Measurements from ENCODE around the gene ZNF444. TPM values are rescaled to one million over a fixed set of nuclear protein-coding genes. Genes with fewer than 3 reads are reported as not detected.

The ZNF444 gene
- total RNA-seq (2021; ENCODE audit: unreplicated experiment) (31.7 TPM), Bru-seq, nascent RNA (percentile 57 among the genes with signal in this experiment), BruChase-seq, experiment 1, labeled RNA remaining after a 6-hour chase (percentile 64 among the genes with signal in this experiment), BruChase-seq, experiment 2, labeled RNA remaining after a 2-hour chase (percentile 67 among the genes with signal in this experiment)
- 13.7 and 15.5 TPM in 2 replicates for polyA plus RNA-seq (2012)
- long read RNA-seq, full-length matches to known transcripts: 5 of 12 reads
- long read RNA-seq, partial matches to known transcripts: 2 of 12 reads
- long read RNA-seq, other reads (novel, unspliced or antisense): 5 of 12 reads

- H3K9me3 ChIP-seq (ENCODE audit: control insufficient read depth in 1 of 2, insufficient read depth in 1 of 2, low read depth in 1 of 2, low read length in 2 of 2): no peaks in the 10 kb centered on the region
- POLR2A ChIA-PET: interaction anchor here (0.7 to 1.3 kb wide), 4 partner anchors 12 to 56 kb away, joined by 4 to 6 read pairs (median 4); partner anchors contain the start of gene ZNF787
- no peaks in the 10 kb centered on the region for H3K27me3 ChIP-seq (ENCODE audit: insufficient read depth, low read length)
- H3K9me2 ChIP-seq (ENCODE audit: insufficient read depth): no peaks in the 10 kb centered on the region
- intact Hi-C loops (cut with micrococcal nuclease): loop anchor here (1.0 kb wide), 2 partner anchors 19 to 174 kb away; partner anchors contain the start of genes ZNF787 and ZSCAN5A
- peak within 1 kb of the TSS; percentile 71 to 72 for H3K4me3 ChIP-seq (replicated peaks in 1 of 2; ENCODE audit: low read depth in 1 of 2, low read length in 2 of 2)
- H3K79me2 ChIP-seq (ENCODE audit: insufficient read depth, low read length): no peaks in the 10 kb centered on the region; the same call in 1 of the 2 replicates
- CTCF ChIA-PET: interaction anchor here (0.7 to 1.8 kb wide), 3 partner anchors 31 to 112 kb away, joined by 3 to 4 read pairs (median 4); no protein-coding TSS in a partner anchor
- H3K4me2 ChIP-seq (ENCODE audit: low read length): peak within 1 kb of the TSS; percentile 96
- DNase-seq (ENCODE audit: low read depth, low spot score) (peak; percentile 96), ATAC-seq (peak; percentile 95)
- RAD21 ChIA-PET (ENCODE audit: low non-redundant PET in 1 of 2, low total read pairs in 2 of 2, uncharacterized antibody in 2 of 2, unreplicated experiment in 2 of 2): no interaction called here
- H3K9ac ChIP-seq (ENCODE audit: low read length): peak within 1 kb of the TSS; percentile 68
- H3K27ac ChIP-seq (ENCODE audit: low read depth, low read length): peak within 1 kb of the TSS; percentile 52
- BruUV-seq (replicated peaks): no TSS peak
- H4K20me1 ChIP-seq (ENCODE audit: insufficient read depth): no peaks in the 10 kb centered on the region
- H2AFZ ChIP-seq (ENCODE audit: low read depth, low read length, poor library complexity, severe bottlenecking): peak within 1 kb of the TSS; percentile 54
- H3K4me1 ChIP-seq (ENCODE audit: control insufficient read depth in 1 of 2, insufficient read depth in 2 of 2, low read length in 2 of 2): peaks cover 6 to 12% of the 10 kb centered on the region in 2 experiments
- H3K36me3 ChIP-seq (ENCODE audit: control insufficient read depth in 1 of 2, insufficient read depth in 2 of 2, low read length in 2 of 2): no peaks in the 10 kb centered on the region
- TF ChIP-seq POLR2AphosphoS5 (IDR thresholded peaks at IDR 0.05; ENCODE audit: low read depth, low read length) (peak; percentile 36; the same call in 1 of the 2 replicates), FOSL1 (IDR thresholded peaks at IDR 0.05; ENCODE audit: low read depth) (no peak), SRF (IDR thresholded peaks at IDR 0.05; ENCODE audit: low read depth) (no peak; the same call in 1 of the 2 replicates), RAD21 (IDR thresholded peaks at IDR 0.05; ENCODE audit: low read depth) (no peak), TCF7L2 (IDR thresholded peaks at IDR 0.05; ENCODE audit: borderline replicate concordance, extremely low read depth, insufficient read depth, insufficient read length) (peak; percentile 29), ZBTB33 (IDR thresholded peaks at IDR 0.05; ENCODE audit: extremely low read depth, insufficient replicate concordance, low read length) (peak; percentile 71), POLR2A (IDR thresholded peaks at IDR 0.05; ENCODE audit: borderline replicate concordance, extremely low read depth, insufficient read depth, insufficient read length) (no peak), YY1 (IDR thresholded peaks at IDR 0.05; ENCODE audit: extremely low read depth, insufficient replicate concordance, low read depth, low read length) (peak; percentile 87), ZNF274 (IDR thresholded peaks at IDR 0.05; ENCODE audit: low read depth, low read length) (no peak), EZH2phosphoT487 (IDR thresholded peaks at IDR 0.05; ENCODE audit: borderline replicate concordance) (no peak), ZFX (IDR thresholded peaks at IDR 0.05) (no peak), EZH2 (IDR thresholded peaks at IDR 0.05) (no peak), REST (IDR thresholded peaks at IDR 0.05; ENCODE audit: low read depth) (no peak), CTCF (IDR thresholded peaks at IDR 0.05 in 2 of 3, conservative IDR thresholded peaks at IDR 0.05 in 1 of 3; ENCODE audit: borderline replicate concordance in 1 of 3, insufficient read depth in 1 of 3, low read depth in 2 of 3, low read length in 2 of 3) (no peak), SIN3A (IDR thresholded peaks at IDR 0.05; ENCODE audit: low read depth) (no peak)
Measured at GRCh38 chr19:56140583-56141416, at the start of gene ZNF444. Gene ZNF444 (plus strand): TSS chr19:56141287. CDS start chr19:56146912, 5,625 bp downstream.
